Measurements from ENCODE around the gene EPS8.

EPS8 gene

GRCh38 chr12:15608941-15609340 lies 180.2 kb downstream of the EPS8 start:
- no peak for TF ChIP-seq CTCF (IDR thresholded peaks at IDR 0.05; ENCODE audit: low read depth, low read length)
- no peak for DNase-seq (ENCODE audit: extremely low read depth, low read depth)

- no peak for TF ChIP-seq CTCF (IDR thresholded peaks at IDR 0.05; ENCODE audit: low read depth, low read length)
These were observed 180.8 kb downstream of the EPS8 start for GRCh38 chr12:15608406-15608805.

GRCh38 chr12:15605881-15606590 lies 183.2 kb downstream of the EPS8 start:
- DNase-seq (ENCODE audit: extremely low read depth, low read depth), result no peak
- TF ChIP-seq CTCF (IDR thresholded peaks at IDR 0.05; ENCODE audit: low read depth, low read length), result no peak

More at GRCh38 chr12:15608406-15608805, 180.8 kb downstream of the EPS8 start:
- DNase-seq (ENCODE audit: extremely low read depth, low read depth), result no peak

- TF ChIP-seq CTCF (IDR thresholded peaks at IDR 0.05; ENCODE audit: low read depth, low read length), result no peak
- no peak for DNase-seq (ENCODE audit: extremely low read depth, low read depth)
These were observed 185.6 kb downstream of the EPS8 start for GRCh38 chr12:15603474-15604085.

GRCh38 chr12:15602051-15602672 lies 187.0 kb downstream of the EPS8 start:
- no peak for DNase-seq (ENCODE audit: extremely low read depth, low read depth)
- no peak for TF ChIP-seq CTCF (IDR thresholded peaks at IDR 0.05; ENCODE audit: low read depth, low read length)

GRCh38 chr12:15601210-15601800 lies 187.9 kb downstream of the EPS8 start:
- DNase-seq (ENCODE audit: extremely low read depth, low read depth), result no peak
- no peak for TF ChIP-seq CTCF (IDR thresholded peaks at IDR 0.05; ENCODE audit: low read depth, low read length)
